ENCODE data around the gene HMGXB3. TPM values are rescaled to one million over a fixed set of nuclear protein-coding genes. Genes with fewer than 3 reads are reported as not detected.

The HMGXB3 gene
- total RNA-seq, 1 donor from 2014 or later, result 23.1 TPM

- Histone ChIP-seq H4K20me1 (ENCODE audit: low read depth) (no peaks in the 10 kb centered on the region), H3K4me2 (no peak overlapping the region), H3K9ac (no peak overlapping the region), H3F3A (ENCODE audit: low read depth) (no peaks in the 10 kb centered on the region), H3K27me3 (no peaks in the 10 kb centered on the region), H3K9me3 (ENCODE audit: low read depth) (no peaks in the 10 kb centered on the region), H3K4me1 (peaks cover 7% of the 10 kb centered on the region), H2AFZ (replicated peaks) (no peak overlapping the region), H3K79me2 (ENCODE audit: low read depth) (no peaks in the 10 kb centered on the region), H3K4me3 (no peak overlapping the region), H3K36me3 (no peaks in the 10 kb centered on the region), H3K27ac (no peak overlapping the region)
- TF ChIP-seq CTCF (IDR thresholded peaks at IDR 0.05) (no peak), EZH2 (IDR thresholded peaks at IDR 0.05) (no peak)
- Mint-ChIP-seq H3K27ac (no peak overlapping the region), H3K36me3 (no peaks in the 10 kb centered on the region), H3K9me3 (peaks cover 3% of the 10 kb centered on the region), H3K27me3 (ENCODE audit: insufficient read depth, low read depth) (peaks cover 10% of the 10 kb centered on the region), H3K4me1 (peaks cover 22% of the 10 kb centered on the region), H3K4me3 (no peak overlapping the region)
- no peak for DNase-seq (ENCODE audit: low spot score)
Measured at GRCh38 chr5:150077060-150077459, 76.5 kb downstream of the HMGXB3 start.

GRCh38 chr5:150077996-150078801 lies 77.7 kb downstream of the HMGXB3 start:
- no peaks in the 10 kb centered on the region for H3K9me3 ChIP-seq (ENCODE audit: low read depth)
- Mint-ChIP-seq H3K27ac (peak overlapping the region; percentile 40), H3K9me3 (no peaks in the 10 kb centered on the region), H3K36me3 (no peaks in the 10 kb centered on the region), H3K4me3 (peak overlapping the region; percentile 7), H3K4me1 (peaks cover 31% of the 10 kb centered on the region), H3K27me3 (ENCODE audit: insufficient read depth, low read depth) (peaks cover 7% of the 10 kb centered on the region)
- H4K20me1 ChIP-seq (ENCODE audit: low read depth), result no peaks in the 10 kb centered on the region
- H3K36me3 ChIP-seq, result no peaks in the 10 kb centered on the region
- H3K4me2 ChIP-seq, result no peak overlapping the region
- no peaks in the 10 kb centered on the region for H3F3A ChIP-seq (ENCODE audit: low read depth)
- TF ChIP-seq EZH2phosphoT487 (IDR thresholded peaks at IDR 0.05) (no peak), CTCF (IDR thresholded peaks at IDR 0.05) (no peak), EZH2 (IDR thresholded peaks at IDR 0.05) (no peak)
- no peak overlapping the region for H3K4me3 ChIP-seq
- peaks cover 15% of the 10 kb centered on the region for H3K4me1 ChIP-seq
- H3K9ac ChIP-seq, result no peak overlapping the region
- no peaks in the 10 kb centered on the region for H3K79me2 ChIP-seq (ENCODE audit: low read depth)
- H3K27ac ChIP-seq, result no peak overlapping the region
- H2AFZ ChIP-seq (replicated peaks), result no peak overlapping the region
- no peaks in the 10 kb centered on the region for H3K27me3 ChIP-seq
- DNase-seq (ENCODE audit: low spot score), result no peak

GRCh38 chr5:150078802-150079689 lies 78.5 kb downstream of the HMGXB3 start:
- no peaks in the 10 kb centered on the region for H4K20me1 ChIP-seq (ENCODE audit: low read depth)
- H3K79me2 ChIP-seq (ENCODE audit: low read depth), result no peaks in the 10 kb centered on the region
- H3K27me3 ChIP-seq, result no peaks in the 10 kb centered on the region
- no peaks in the 10 kb centered on the region for H3K9me3 ChIP-seq (ENCODE audit: low read depth)
- no peaks in the 10 kb centered on the region for H3K9me3 Mint-ChIP-seq
- H3K27ac ChIP-seq, result no peak overlapping the region
- H3K36me3 ChIP-seq, result no peaks in the 10 kb centered on the region
- no peak for DNase-seq (ENCODE audit: low spot score)
- H3K4me2 ChIP-seq, result no peak overlapping the region
- no peak overlapping the region for H2AFZ ChIP-seq (replicated peaks)
- H3F3A ChIP-seq (ENCODE audit: low read depth), result peaks cover 6% of the 10 kb centered on the region
- no peak for TF ChIP-seq CTCF (IDR thresholded peaks at IDR 0.05)
- TF ChIP-seq EZH2 (IDR thresholded peaks at IDR 0.05), result no peak
- TF ChIP-seq EZH2phosphoT487 (IDR thresholded peaks at IDR 0.05), result no peak
- H3K27me3 Mint-ChIP-seq (ENCODE audit: insufficient read depth, low read depth), result peaks cover 7% of the 10 kb centered on the region
- H3K4me1 Mint-ChIP-seq, result peaks cover 39% of the 10 kb centered on the region
- H3K27ac Mint-ChIP-seq, result peak overlapping the region; percentile 55
- H3K9ac ChIP-seq, result no peak overlapping the region
- H3K4me1 ChIP-seq, result peaks cover 22% of the 10 kb centered on the region
- H3K36me3 Mint-ChIP-seq, result no peaks in the 10 kb centered on the region
- H3K4me3 Mint-ChIP-seq, result peak overlapping the region; percentile 11
- H3K4me3 ChIP-seq, result no peak overlapping the region

Data from neural progenitor cell (in vitro differentiated cells).